Omental fat pad (tissue), 4 donors: ENCODE data around the gene CATSPER2. TPM values are rescaled to one million over a fixed set of nuclear protein-coding genes. Genes with fewer than 3 reads are reported as not detected.
"Not testable (repeated sequence)": the region's sequence is repeated elsewhere in the genome, so short reads cannot be mapped to it uniquely, and the experiment has no call there.

ENCODE experiments used
- ATAC-seq: fragments of 150-250 bp; one replicate; pipeline ENCODE4 v1.9.1; 2016; ENCODE audit warnings: mild to moderate bottlenecking, moderate library complexity; ENCODE audit not compliant: low FRiP score
- DNase-seq: peaks from one replicate; pipeline ENCODE4 v3.0.0-alpha.2; 2019; ENCODE audit warnings: low spot score
- total RNA-seq, 4 donors: library from RNA; depleted of rRNA; stranded (reverse); fragments of >200 nt; gene quantifications; one replicate each; pipeline ENCODE4 v1.1.0, GENCODE V29; 2016
- TF ChIP-seq, protein P1 (sequence below), 3 donors: fragments of 450-650 bp; IDR thresholded peaks; one replicate each; pipeline ENCODE4 v1.5.1; 2016 to 2017; ENCODE audit warnings: antibody characterized with exemption in 3 of 3, mild to moderate bottlenecking in 3 of 3, moderate library complexity in 2 of 3

CATSPER2 gene
- 1 to 10 TPM; 1.3 to 3.2 (median 2.0) TPM for total RNA-seq

GRCh38 chr15:43648649-43649429 is at the start of gene CATSPER2:
Gene CATSPER2 (minus strand): TSS chr15:43648844. CDS start chr15:43648061, 783 bp downstream.
- TF ChIP-seq, protein P1, sequence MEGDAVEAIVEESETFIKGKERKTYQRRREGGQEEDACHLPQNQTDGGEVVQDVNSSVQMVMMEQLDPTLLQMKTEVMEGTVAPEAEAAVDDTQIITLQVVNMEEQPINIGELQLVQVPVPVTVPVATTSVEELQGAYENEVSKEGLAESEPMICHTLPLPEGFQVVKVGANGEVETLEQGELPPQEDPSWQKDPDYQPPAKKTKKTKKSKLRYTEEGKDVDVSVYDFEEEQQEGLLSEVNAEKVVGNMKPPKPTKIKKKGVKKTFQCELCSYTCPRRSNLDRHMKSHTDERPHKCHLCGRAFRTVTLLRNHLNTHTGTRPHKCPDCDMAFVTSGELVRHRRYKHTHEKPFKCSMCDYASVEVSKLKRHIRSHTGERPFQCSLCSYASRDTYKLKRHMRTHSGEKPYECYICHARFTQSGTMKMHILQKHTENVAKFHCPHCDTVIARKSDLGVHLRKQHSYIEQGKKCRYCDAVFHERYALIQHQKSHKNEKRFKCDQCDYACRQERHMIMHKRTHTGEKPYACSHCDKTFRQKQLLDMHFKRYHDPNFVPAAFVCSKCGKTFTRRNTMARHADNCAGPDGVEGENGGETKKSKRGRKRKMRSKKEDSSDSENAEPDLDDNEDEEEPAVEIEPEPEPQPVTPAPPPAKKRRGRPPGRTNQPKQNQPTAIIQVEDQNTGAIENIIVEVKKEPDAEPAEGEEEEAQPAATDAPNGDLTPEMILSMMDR (IDR thresholded peaks at IDR 0.05) = no peak
- DNase-seq = no peak
- ATAC-seq = no peak

DNA sequence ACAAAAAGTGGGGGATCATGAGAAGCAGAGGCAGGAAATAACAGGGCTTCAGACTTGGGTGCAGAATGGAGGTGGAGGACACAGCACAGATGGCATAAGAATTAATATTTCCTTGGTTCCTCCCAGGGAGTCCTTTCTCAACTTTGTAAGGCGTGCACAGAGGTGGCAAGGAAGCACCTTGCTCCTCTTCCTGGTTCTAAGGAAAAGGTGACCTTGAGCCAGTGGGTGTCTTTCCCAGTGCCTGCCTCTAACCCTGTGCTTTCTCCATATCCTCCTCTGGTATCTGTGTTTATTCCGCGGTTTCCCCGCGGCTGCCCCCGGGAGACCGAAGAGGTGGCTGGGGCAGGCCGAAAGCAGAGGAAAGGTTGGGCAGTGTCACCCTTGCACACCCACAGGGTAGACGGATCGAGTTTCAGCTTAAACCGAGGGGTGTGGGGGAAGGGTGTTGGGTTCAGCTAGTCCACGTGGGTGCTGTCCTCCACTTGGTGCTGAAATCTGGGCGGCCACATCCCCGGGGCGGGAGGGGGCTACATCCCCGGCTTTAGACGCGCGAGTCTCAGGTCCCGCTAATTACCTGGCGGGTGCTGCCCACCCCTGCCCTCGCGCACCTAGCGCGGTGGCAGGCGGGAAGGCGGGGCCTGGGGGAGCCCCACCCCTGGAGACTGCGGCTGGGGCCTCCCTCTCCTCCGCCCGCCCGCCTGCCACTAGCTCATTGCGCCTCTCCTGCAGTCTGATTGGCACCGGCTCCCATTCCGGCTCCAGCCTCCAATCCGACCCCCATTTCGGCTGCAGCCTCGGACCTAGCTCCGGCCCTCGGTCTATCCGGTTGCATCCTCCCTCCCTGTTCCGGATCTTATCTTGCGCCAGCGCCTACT is 44.7 kb upstream of the CATSPER2 start, which contains the start of gene CKMT1A:
CKMT1A (plus strand) TSS at position 712 of the 875 bp plus-strand sequence. CDS start 192 bp downstream, outside the sequence.
- ATAC-seq = peak; percentile 37
- DNase-seq = not testable (repeated sequence)

GRCh38 chr15:43692679-43693078 is 44.0 kb upstream of the CATSPER2 start:
- ATAC-seq, DNase-seq: not testable (repeated sequence)

GRCh38 chr15:43689604-43690301 is 41.1 kb upstream of the CATSPER2 start:
- not testable (repeated sequence) for DNase-seq
- peak; percentile 97 for ATAC-seq

GRCh38 chr15:43674175-43674574 is 25.5 kb upstream of the CATSPER2 start:
- not testable (repeated sequence) for ATAC-seq, DNase-seq

DNA sequence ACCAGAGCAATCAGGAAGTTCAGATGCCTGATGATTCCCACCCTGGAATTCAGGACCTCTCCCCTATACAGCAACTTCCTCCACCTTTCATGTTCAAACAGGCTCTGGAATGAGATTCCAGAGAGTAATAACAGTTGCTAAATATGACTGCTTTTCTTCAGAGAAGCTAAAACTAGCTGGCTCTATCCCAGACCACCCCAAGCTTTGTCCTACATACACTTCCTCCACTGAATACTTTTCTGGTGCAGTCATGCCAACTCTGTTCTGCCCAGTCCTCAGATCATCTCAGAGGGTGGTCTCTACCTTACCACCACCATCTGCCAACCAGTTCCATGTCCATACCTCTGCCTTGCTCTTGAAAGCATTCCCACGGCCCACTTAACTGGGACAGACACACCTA is 17.5 kb upstream of the CATSPER2 start:
- not testable (repeated sequence) for ATAC-seq, DNase-seq

DNA sequence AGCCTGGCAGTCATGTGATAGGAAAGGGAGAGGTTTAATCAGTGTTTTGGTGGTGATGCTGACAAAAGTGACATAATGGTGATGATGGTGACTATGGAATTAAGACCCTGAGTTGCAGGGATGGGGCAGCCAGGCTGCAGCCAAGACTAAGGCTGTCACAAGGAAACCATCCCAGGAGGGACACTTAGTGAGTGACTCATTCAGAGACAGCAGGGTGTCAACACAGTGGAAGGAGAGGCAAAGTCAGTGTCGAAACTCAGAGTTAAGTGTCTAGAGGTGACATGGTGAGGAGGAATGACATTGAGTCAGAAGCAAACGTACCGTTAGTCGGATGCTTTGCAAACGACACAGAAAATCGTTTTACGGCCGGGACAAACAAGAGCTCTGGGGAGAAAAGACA is 14.7 kb upstream of the CATSPER2 start:
- ATAC-seq, DNase-seq: not testable (repeated sequence)

- not testable (repeated sequence) for ATAC-seq, DNase-seq
These were observed 13.6 kb upstream of the CATSPER2 start for GRCh38 chr15:43662293-43662692.

DNA sequence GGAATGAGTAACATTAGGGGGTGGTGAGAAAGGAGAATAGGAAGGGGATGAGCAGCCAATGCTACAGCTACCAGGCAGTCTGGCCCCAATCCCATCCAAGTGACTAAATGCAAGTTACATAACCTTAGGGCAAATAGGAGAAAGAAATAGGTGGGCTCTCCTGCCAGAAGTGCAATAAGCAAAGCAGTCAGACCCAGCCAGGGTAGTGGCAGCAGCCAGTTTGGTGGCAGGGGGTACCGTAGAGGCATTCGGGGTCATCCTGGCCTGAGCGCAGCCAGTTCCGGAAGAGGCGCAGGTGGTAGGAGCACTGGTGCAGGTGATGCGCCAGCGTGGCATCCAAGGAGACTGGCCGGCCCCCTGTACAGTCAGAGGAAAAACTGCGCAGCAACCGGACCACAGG is 11.1 kb upstream of the CATSPER2 start:
- not testable (repeated sequence) for ATAC-seq, DNase-seq

DNA sequence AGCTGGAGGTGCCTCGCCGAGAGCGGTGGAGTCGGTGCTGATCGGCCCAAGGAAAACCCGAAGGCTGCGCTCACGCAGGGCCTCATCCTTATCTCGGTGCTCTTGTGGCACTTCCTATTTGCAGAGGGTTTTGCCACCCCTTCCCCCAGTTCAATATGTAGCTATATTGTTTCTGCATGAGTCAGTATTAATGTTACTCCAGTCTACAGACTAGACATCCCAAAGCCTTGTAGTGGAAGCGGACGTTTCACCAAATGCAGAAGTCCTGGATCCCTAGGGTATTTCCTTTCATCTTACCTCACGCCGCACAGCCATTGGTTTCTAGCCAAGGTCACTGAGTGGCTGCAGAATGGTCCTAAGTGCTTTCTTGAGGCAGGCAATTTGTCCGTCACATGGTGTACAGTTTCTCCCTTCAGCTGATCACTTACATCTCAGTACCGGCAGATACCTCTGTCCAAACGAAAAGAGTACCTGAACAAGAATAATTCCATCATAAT is 834 bp upstream of the CATSPER2 start:
- ATAC-seq, DNase-seq: not testable (repeated sequence)

DNA sequence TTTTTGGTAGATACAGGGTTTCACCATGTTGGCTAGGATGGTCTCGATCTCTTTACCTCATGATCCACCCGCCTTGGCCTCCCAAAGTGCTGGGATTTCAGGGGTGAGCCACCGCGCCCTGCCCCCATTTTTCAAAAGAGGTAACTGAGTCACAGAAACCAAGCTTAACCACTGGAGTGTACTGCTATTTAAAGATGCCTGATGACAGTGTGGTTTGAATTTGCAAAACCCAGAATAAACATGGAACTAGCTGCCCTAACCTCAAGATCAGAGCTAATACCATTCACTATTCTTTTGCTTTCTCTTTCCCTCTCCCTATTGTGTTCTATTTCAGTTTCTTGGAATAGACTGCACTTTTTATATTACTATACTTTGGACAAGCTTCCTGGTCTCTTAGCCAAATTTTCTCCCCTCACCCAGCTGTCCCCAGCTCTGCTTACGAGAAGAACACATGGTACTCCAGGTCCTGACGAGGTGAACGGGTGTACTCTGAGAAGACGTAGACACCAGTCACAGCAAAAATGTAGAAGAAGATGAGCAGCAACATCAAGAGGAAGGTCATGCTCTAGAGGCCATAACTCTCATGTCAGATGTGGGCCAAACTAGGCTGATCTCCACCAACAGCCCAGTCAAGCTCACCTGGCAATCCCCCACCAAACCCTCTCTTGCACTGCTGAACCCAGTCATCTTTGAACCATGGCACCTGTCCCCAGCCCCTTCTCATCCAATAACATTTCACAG is 10.0 kb downstream of the CATSPER2 start:
- not testable (repeated sequence) for DNase-seq, ATAC-seq

- not testable (repeated sequence) for DNase-seq, ATAC-seq
These were observed 21.7 kb downstream of the CATSPER2 start for GRCh38 chr15:43626937-43627336.
